Fibroblast of villous mesenchyme (primary cell): ENCODE results near the gene CACNA1D. TPM values are rescaled to one million over a fixed set of nuclear protein-coding genes. Genes with fewer than 3 reads are reported as not detected.

Experiments used
- DNase-seq: peaks from one replicate; pipeline ENCODE4 v3.0.0-alpha.2; 2010; ENCODE audit warnings: low read depth
- H3K4me3 ChIP-seq: 2 replicates; pipeline ENCODE4 v1.5.1; 2011; ENCODE audit warnings: low read depth, mild to moderate bottlenecking, low read length
- total RNA-seq: library from RNA; depleted of rRNA; stranded (reverse); fragments of >200 nt; gene quantifications from 2 replicates; pipeline ENCODE4 v1.2.3, GENCODE V29; 2012
- TF ChIP-seq, protein P1 (sequence below): IDR thresholded peaks from 2 replicates; pipeline ENCODE4 v1.5.1; 2012; ENCODE audit warnings: low read depth, mild to moderate bottlenecking, low read length; ENCODE audit not compliant: insufficient read depth

CACNA1D gene
- total RNA-seq, 1 donor: not detected

DNA sequence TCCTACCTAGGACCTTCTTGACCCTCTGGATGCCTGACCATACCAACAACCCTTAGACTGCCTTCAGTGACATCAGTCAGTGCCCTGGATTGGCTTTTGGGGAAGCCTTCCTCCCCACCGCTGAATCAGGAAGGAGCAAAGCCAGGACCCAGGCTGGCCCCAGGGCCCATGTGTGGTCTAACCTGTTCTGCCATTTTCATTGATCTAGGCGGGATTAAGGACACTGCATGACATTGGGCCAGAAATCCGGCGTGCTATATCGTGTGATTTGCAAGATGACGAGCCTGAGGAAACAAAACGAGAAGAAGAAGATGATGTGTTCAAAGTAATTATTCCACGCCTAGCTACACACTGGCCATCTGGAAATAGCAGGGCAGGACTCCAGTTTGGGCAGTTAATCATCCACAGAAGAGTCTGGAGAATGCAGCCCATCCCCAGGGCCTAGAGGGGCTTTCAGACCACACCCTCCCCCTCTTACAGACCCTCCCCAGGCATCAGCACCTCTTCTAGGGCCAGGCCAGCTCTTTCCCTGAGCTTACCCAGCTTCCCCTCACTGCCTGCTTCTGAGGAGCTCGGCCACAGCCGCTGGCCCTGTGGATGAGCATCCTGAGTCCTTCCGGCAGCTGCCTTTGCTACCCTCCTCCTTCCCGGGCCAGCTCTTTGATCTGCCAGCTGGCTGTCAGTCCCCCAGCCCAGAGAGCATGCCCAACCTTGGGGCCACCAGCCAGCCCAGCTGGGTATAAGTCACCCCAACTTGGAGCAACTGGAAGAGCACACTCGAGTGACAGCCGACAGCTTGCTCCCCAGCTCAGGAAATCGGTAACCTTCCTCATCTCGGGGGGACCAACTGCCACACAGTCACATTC is 305.9 kb downstream of the CACNA1D start:
- no peak overlapping the region for H3K4me3 ChIP-seq
- TF ChIP-seq, protein P1, sequence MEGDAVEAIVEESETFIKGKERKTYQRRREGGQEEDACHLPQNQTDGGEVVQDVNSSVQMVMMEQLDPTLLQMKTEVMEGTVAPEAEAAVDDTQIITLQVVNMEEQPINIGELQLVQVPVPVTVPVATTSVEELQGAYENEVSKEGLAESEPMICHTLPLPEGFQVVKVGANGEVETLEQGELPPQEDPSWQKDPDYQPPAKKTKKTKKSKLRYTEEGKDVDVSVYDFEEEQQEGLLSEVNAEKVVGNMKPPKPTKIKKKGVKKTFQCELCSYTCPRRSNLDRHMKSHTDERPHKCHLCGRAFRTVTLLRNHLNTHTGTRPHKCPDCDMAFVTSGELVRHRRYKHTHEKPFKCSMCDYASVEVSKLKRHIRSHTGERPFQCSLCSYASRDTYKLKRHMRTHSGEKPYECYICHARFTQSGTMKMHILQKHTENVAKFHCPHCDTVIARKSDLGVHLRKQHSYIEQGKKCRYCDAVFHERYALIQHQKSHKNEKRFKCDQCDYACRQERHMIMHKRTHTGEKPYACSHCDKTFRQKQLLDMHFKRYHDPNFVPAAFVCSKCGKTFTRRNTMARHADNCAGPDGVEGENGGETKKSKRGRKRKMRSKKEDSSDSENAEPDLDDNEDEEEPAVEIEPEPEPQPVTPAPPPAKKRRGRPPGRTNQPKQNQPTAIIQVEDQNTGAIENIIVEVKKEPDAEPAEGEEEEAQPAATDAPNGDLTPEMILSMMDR: no peak
- DNase-seq: no peak

GRCh38 chr3:53801319-53801718 is 306.9 kb downstream of the CACNA1D start:
- no peak overlapping the region for H3K4me3 ChIP-seq
- no peak for DNase-seq
- TF ChIP-seq, protein P1: no peak

GRCh38 chr3:53802256-53802880 is 308.0 kb downstream of the CACNA1D start:
- TF ChIP-seq, protein P1: no peak
- DNase-seq: no peak
- H3K4me3 ChIP-seq: no peak overlapping the region

GRCh38 chr3:53803124-53803815 is 308.9 kb downstream of the CACNA1D start:
- no peak for DNase-seq
- TF ChIP-seq, protein P1: no peak
- no peak overlapping the region for H3K4me3 ChIP-seq

DNA sequence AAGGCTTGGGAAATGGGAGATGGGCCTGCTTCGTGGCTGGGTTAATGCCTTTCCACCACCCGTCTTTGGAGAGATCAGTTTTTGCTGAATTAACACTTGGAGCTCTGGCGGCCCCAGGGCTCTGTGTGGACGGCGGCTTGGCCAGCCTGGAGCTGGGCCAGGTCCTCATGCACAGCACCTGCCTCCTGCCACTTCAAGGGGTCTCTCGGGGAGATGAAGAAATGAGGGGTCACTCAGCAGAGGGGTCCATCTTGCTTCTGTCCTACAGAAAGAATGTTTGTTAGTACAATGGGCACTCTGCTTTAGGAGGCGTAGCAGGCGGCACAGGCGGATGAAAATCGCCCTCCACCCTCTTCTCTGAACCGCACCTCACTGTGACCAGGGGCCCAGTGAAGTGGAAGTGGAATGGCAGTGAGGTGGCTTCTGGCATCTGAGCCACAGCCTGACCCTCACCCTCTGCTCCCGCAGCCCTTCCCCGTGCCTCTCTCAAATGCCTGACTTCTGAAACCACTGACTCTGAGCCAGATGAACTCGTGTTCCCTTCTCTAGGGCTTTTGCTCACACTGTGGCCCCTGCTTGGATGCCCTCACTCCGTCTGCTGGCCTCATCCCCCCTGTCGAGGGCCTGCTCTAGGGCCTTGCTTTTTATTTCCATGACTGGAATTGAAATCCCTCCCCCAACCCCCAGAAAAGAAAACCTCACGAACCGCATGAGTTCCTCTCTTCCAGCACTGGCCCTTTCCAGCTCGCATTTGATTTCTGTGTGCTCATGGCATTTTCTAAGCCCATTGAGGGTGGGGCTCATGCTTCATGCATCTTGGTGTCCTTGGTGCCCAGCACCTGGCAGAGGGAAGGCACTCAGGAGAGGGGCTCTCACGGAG is 309.6 kb downstream of the CACNA1D start:
- no peak for DNase-seq
- no peak overlapping the region for H3K4me3 ChIP-seq
- TF ChIP-seq, protein P1: no peak
